MCF 10A (cell line): ENCODE measurements around the gene RBM15B. TPM values are rescaled to one million over a fixed set of nuclear protein-coding genes. Genes with fewer than 3 reads are reported as not detected.
A peak's percentile ranks its signal among the peaks of the same experiment; 100 is the strongest.

ENCODE experiments used
- BruUV-seq: library from RNA; stranded (reverse); fragments of 400-500 nt; replicated peaks from 2 replicates; lab custom pipeline; 2021; lab: Mats Ljungman, UMichigan
- CTCF ChIA-PET: fragments of 300-600 bp; sonication (Branson Sonifier 250); formaldehyde crosslinking; extraction: SDS; loops from one replicate; lab custom pipeline; 2021; ENCODE audit warnings: antibody characterized with exemption, inconsistent platforms; lab: Yijun Ruan, JAX
- POLR2A ChIA-PET: fragments of 300-600, 350-650 bp; sonication (Branson Sonifier 250); formaldehyde crosslinking; extraction: SDS; loops from one replicate; lab custom pipeline; 2020; ENCODE audit warnings: antibody characterized with exemption, inconsistent platforms; lab: Yijun Ruan, JAX
- DNase-seq: peaks from one replicate; pipeline ENCODE4 v3.0.0-alpha.2; 2018; ENCODE audit not compliant: unreplicated experiment
- H3K27ac Mint-ChIP-seq: one replicate; pipeline ENCODE4 v1.8.0; 2022; ENCODE audit warnings: mild to moderate bottlenecking, low read depth, mixed read lengths; ENCODE audit not compliant: unreplicated experiment
- H3K27me3 Mint-ChIP-seq: one replicate; pipeline ENCODE4 v1.8.0; 2022; ENCODE audit warnings: mixed read lengths; ENCODE audit not compliant: insufficient read depth, unreplicated experiment
- H3K36me3 Mint-ChIP-seq: one replicate; pipeline ENCODE4 v1.8.0; 2022; ENCODE audit warnings: mild to moderate bottlenecking, moderate library complexity, mixed read lengths; ENCODE audit not compliant: insufficient read depth, unreplicated experiment
- H3K4me1 Mint-ChIP-seq: one replicate; pipeline ENCODE4 v1.8.0; 2022; ENCODE audit warnings: mixed read lengths; ENCODE audit not compliant: insufficient read depth, unreplicated experiment
- H3K4me3 Mint-ChIP-seq: one replicate; pipeline ENCODE4 v1.8.0; 2022; ENCODE audit warnings: mild to moderate bottlenecking, moderate library complexity, mixed read lengths; ENCODE audit not compliant: unreplicated experiment
- H3K9me3 Mint-ChIP-seq: one replicate; pipeline ENCODE4 v1.8.0; 2022; ENCODE audit warnings: mixed read lengths; ENCODE audit not compliant: unreplicated experiment
- intact Hi-C: fragments of 100-400 bp; cut with micrococcal nuclease; formaldehyde crosslinking; loops from 2 replicates; pipeline ENCODE4 v1.14.1; 2022
- total RNA-seq: library from RNA; stranded (reverse); gene quantifications from 2 replicates; pipeline ENCODE4 v1.2.3, GENCODE V29; 2022
- TF ChIP-seq, protein P1 (sequence below): fragments of 200-600 bp; IDR thresholded peaks from one replicate; pipeline ENCODE4 v1.8.0; 2022; ENCODE audit warnings: antibody characterized with exemption, mild to moderate bottlenecking; ENCODE audit not compliant: unreplicated experiment

Gene RBM15B
- total RNA-seq, 1 experiment from 2014 or later = 33.6 TPM

DNA sequence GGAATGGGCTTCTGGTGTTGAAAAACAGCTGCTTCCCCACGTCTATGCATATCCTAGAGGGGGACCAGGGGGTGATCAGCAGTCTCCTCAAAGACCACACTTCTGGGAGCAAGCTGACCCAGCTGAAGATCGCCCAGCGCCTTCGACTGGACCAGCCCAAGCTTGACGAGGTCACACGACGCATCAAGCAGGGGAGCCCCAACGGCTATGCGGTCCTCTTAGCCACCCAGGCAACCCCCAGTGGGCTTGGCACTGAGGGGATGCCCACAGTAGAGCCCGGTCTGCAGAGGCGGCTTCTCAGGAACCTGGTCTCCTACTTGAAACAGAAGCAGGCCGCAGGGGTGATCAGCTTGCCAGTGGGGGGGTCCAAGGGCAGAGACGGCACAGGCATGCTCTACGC, 2.5 kb downstream of the RBM15B start:
- intact Hi-C loops = loop anchor here (5.0 kb wide), 1 partner anchor 409 kb away; no protein-coding TSS in a partner anchor
- BruUV-seq = no TSS peak
- H3K4me1 Mint-ChIP-seq = peaks cover 18% of the 10 kb centered on the region
- H3K4me3 Mint-ChIP-seq = peak overlapping the region; percentile 71
- DNase-seq = no peak
- TF ChIP-seq, protein P1, sequence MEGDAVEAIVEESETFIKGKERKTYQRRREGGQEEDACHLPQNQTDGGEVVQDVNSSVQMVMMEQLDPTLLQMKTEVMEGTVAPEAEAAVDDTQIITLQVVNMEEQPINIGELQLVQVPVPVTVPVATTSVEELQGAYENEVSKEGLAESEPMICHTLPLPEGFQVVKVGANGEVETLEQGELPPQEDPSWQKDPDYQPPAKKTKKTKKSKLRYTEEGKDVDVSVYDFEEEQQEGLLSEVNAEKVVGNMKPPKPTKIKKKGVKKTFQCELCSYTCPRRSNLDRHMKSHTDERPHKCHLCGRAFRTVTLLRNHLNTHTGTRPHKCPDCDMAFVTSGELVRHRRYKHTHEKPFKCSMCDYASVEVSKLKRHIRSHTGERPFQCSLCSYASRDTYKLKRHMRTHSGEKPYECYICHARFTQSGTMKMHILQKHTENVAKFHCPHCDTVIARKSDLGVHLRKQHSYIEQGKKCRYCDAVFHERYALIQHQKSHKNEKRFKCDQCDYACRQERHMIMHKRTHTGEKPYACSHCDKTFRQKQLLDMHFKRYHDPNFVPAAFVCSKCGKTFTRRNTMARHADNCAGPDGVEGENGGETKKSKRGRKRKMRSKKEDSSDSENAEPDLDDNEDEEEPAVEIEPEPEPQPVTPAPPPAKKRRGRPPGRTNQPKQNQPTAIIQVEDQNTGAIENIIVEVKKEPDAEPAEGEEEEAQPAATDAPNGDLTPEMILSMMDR = no peak
- ChIA-PET CTCF (interaction anchor here (0.8 to 2.7 kb wide), 4 partner anchors 10 to 777 kb away, joined by 3 to 9 read pairs (median 6); no protein-coding TSS in a partner anchor), POLR2A (interaction anchor here (0.6 kb wide), 1 partner anchor 1321 kb away, joined by 3 read pairs; no protein-coding TSS in a partner anchor)
- H3K36me3 Mint-ChIP-seq = peaks cover 68% of the 10 kb centered on the region
- no peaks in the 10 kb centered on the region for H3K9me3 Mint-ChIP-seq
- H3K27ac Mint-ChIP-seq = no peak overlapping the region
- H3K27me3 Mint-ChIP-seq = no peaks in the 10 kb centered on the region

DNA sequence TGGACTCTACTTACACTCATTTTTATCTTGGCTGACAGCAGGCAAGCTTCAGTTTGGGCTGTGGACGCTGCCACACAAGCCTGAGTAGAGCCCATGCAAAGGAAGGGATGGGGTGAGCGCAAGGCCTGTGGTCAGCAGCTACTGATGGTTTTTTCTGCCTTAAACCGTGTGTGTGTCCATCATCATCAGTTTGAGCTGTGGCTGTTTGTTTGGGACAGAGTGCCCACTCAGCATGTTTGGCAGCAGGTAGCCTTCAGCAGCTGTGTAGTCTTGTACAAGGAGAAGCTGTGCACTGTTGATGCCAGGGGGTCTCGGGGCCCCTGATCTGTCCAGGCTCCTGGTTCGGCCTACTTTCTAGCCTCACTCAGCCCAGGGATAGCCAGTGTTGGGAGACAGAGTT, 3.5 kb downstream of the RBM15B start:
- TF ChIP-seq, protein P1 = no peak
- BruUV-seq = no TSS peak
- Mint-ChIP-seq H3K36me3 (peaks cover 60% of the 10 kb centered on the region), H3K4me3 (no peak overlapping the region), H3K4me1 (peaks cover 12% of the 10 kb centered on the region), H3K27ac (peak overlapping the region; percentile 75), H3K27me3 (no peaks in the 10 kb centered on the region), H3K9me3 (no peaks in the 10 kb centered on the region)
- ChIA-PET POLR2A (no interaction called here), CTCF (no interaction called here)
- intact Hi-C loops = loop anchor here (5.0 kb wide), 1 partner anchor 408 kb away; no protein-coding TSS in a partner anchor
- DNase-seq = no peak

DNA sequence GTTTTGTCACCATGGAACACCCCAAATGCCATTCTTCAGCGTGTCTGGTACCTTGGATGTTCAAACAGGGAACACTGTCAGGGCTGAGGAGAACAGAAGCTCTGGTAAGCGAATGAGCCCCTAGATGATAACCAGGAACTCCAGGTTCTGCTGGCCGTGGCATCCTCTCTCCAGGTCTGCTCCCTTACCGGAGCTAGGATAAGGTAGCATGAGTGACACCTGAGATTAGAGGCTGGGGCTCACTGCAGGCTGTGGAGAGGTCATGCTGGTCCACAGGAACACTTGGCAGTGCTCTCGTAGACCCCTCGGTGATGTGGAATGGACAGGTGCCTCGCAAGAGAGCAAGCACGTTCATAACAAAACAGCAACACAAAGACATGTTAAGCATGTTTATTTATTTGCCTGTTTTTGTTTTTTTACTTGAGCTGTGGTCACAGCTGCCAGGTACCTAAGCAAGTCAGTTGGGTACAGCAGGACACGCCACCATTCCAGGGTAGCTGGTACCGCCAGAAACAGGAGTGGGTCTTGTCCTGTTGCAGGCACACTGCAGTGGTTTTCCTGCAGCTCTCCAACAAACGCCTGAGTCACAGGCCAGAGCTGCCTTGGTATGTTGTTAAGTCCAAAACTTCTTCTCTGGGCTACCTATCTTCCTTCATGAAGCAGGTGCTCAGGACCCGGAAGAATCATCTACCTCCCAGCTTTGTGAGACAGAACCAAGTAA, 4.6 kb downstream of the RBM15B start:
- ChIA-PET POLR2A (interaction anchor here (1.6 kb wide), 1 partner anchor 10 kb away, joined by 5 read pairs; the partner anchor contains the start of gene MANF), CTCF (interaction anchor here (0.5 to 0.9 kb wide), 3 partner anchors 9 to 62 kb away, joined by 3 to 4 read pairs (median 4); no protein-coding TSS in a partner anchor)
- Mint-ChIP-seq H3K27me3 (no peaks in the 10 kb centered on the region), H3K4me1 (peaks cover 12% of the 10 kb centered on the region), H3K9me3 (no peaks in the 10 kb centered on the region), H3K36me3 (peaks cover 58% of the 10 kb centered on the region), H3K4me3 (no peak overlapping the region), H3K27ac (no peak overlapping the region)
- intact Hi-C loops = no loop called here
- BruUV-seq = no TSS peak
- TF ChIP-seq, protein P1 = no peak
- no peak for DNase-seq

DNA sequence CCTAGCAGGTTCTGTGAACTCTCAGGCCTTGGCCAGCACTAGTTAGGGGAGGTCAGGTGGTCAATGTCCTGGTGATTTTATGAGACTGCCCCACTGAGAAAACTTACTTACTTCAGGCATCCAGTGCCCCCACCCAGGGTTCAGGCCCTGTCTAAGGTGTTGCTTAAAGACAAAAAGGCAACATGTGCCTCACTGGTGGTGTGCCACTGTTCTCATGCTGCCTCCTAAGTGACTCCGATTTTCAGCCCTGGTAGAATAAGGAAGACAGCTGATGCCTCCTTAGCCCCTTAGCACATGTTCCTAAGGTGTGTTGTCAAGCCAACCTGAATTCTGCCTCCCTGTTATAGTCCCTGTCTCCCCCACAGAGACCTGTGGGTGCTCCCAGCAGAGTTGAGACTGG, 5.3 kb downstream of the RBM15B start:
- POLR2A ChIA-PET = interaction anchor here (1.6 kb wide), 1 partner anchor 11 kb away, joined by 5 read pairs; the partner anchor contains the start of gene MANF
- intact Hi-C loops = no loop called here

More for the DNA sequence above, 5.3 kb downstream of the RBM15B start:
- no peak overlapping the region for H3K27ac Mint-ChIP-seq
- TF ChIP-seq, protein P1 = no peak
- peaks cover 12% of the 10 kb centered on the region for H3K4me1 Mint-ChIP-seq
- CTCF ChIA-PET = interaction anchor here (0.5 kb wide), 1 partner anchor 56 kb away, joined by 3 read pairs; no protein-coding TSS in a partner anchor
- BruUV-seq = no TSS peak
- no peaks in the 10 kb centered on the region for H3K27me3 Mint-ChIP-seq
- DNase-seq = no peak
- peaks cover 59% of the 10 kb centered on the region for H3K36me3 Mint-ChIP-seq
- no peaks in the 10 kb centered on the region for H3K9me3 Mint-ChIP-seq
- no peak overlapping the region for H3K4me3 Mint-ChIP-seq
